GM12878 (cell line): Measurements from ENCODE around the gene CTSO. TPM values are rescaled to one million over a fixed set of nuclear protein-coding genes. Genes with fewer than 3 reads are reported as not detected.

Experiments
- ATAC-seq: fragments of 200-7000 bp; cut with Tn5 transposase; 3 replicates; pipeline ENCODE4 v1.9.1; 2020; ENCODE audit warnings: mild to moderate bottlenecking, moderate library complexity
- BruUV-seq: library from RNA; stranded (reverse); fragments of 400-500 nt; replicated peaks from 2 replicates; lab custom pipeline; 2021; lab: Mats Ljungman, UMichigan
- CTCF ChIA-PET: fragments of 300-600 bp; sonication (Branson Sonifier 250); formaldehyde crosslinking; extraction: SDS; loops from one replicate; lab custom pipeline; 2021; ENCODE audit warnings: inconsistent platforms; lab: Yijun Ruan, JAX
- POLR2A ChIA-PET: fragments of 350-600 bp; formaldehyde crosslinking; extraction: SDS; loops from one replicate; lab custom pipeline; 2021; ENCODE audit warnings: inconsistent platforms; lab: Charles Lee
- RAD21 ChIA-PET: fragments of 300-600 bp; sonication (Branson Sonifier 250); formaldehyde crosslinking; loops from one replicate; lab custom pipeline; 2023; ENCODE audit warnings: antibody characterized with exemption; ENCODE audit not compliant: unreplicated experiment; lab: Charles Lee
- SMC1A ChIA-PET: fragments of 300-600 bp; sonication (Branson Sonifier 250); formaldehyde crosslinking; loops from one replicate; lab custom pipeline; 2023; ENCODE audit not compliant: unreplicated experiment, uncharacterized antibody; lab: Charles Lee
- DNase-seq: peaks from one replicate; pipeline ENCODE4 v3.0.0-alpha.2; 2011; ENCODE audit warnings: low read depth, low spot score
- FAIRE-seq: peaks from 3 replicates; lab custom pipeline; 2011; peaks lifted over from hg19 to GRCh38; lab: Jason Lieb, UNC
- H2AFZ ChIP-seq: 2 replicates; pipeline ENCODE4 v1.6.0; 2011; ENCODE audit warnings: low read depth, low read length, control low read depth; ENCODE audit not compliant: control insufficient read depth
- H3K27ac ChIP-seq: 2 replicates; pipeline ENCODE4 v1.5.1; 2011; ENCODE audit warnings: control low read depth; ENCODE audit not compliant: control insufficient read depth, insufficient read depth
- H3K27me3 ChIP-seq, 2 experiments: replicated peaks in 1 of 2; 2 replicates each; pipeline versions ENCODE4 v1.6.0 to v1.6.1; 2011; ENCODE audit warnings: low read length in 1 of 2; ENCODE audit not compliant: control insufficient read depth in 2 of 2, insufficient read depth in 2 of 2
- H3K36me3 ChIP-seq, 2 experiments: 2 replicates each; pipeline ENCODE4 v1.5.1; 2011; ENCODE audit warnings: low read length in 1 of 2; ENCODE audit not compliant: control insufficient read depth in 2 of 2, insufficient read depth in 2 of 2
- H3K4me1 ChIP-seq: 2 replicates; pipeline ENCODE4 v1.6.1; 2011; ENCODE audit warnings: mild to moderate bottlenecking, low read length, moderate library complexity, mixed read lengths; ENCODE audit not compliant: control insufficient read depth, insufficient read depth
- H3K4me2 ChIP-seq: 2 replicates; pipeline ENCODE4 v1.6.0; 2011; ENCODE audit warnings: control low read depth; ENCODE audit not compliant: control insufficient read depth, insufficient read depth
- H3K4me3 ChIP-seq: fragments of 200-600 bp; sonication (generic); 2 replicates; pipeline ENCODE4 v1.5.1; 2016
- H3K79me2 ChIP-seq: 2 replicates; pipeline ENCODE4 v1.6.0; 2011; ENCODE audit warnings: low read length; ENCODE audit not compliant: control insufficient read depth, insufficient read depth
- H3K9ac ChIP-seq: 2 replicates; pipeline ENCODE4 v1.8.0; 2011; ENCODE audit warnings: low read length, control low read depth, mixed read lengths; ENCODE audit not compliant: control insufficient read depth, insufficient read depth
- H3K9me3 ChIP-seq: replicated peaks from 3 replicates; pipeline ENCODE4 v1.5.1; 2011; ENCODE audit warnings: mild to moderate bottlenecking, low read length; ENCODE audit not compliant: control insufficient read depth, insufficient read depth
- H4K20me1 ChIP-seq: 2 replicates; pipeline ENCODE4 v1.6.0; 2011; ENCODE audit not compliant: control insufficient read depth, insufficient read depth
- CBX3 ChIP-seq: fragments of 200-600 bp; sonication (generic); IDR thresholded peaks from 2 replicates; pipeline ENCODE4 v1.6.1; 2016; ENCODE audit warnings: low read depth, borderline replicate concordance
- CBX5 ChIP-seq: sonication (generic); IDR thresholded peaks from 2 replicates; pipeline ENCODE4 v1.6.1; 2016; ENCODE audit warnings: low read depth, moderate library complexity, mild to moderate bottlenecking, inconsistent platforms
- CUX1 ChIP-seq: IDR thresholded peaks from 2 replicates; pipeline ENCODE4 v1.6.1; 2012; ENCODE audit warnings: improper control_type of control experiment, low read depth, low read length; ENCODE audit not compliant: insufficient replicate concordance
- IRF5 ChIP-seq: fragments of 450-650 bp; IDR thresholded peaks from 2 replicates; pipeline ENCODE4 v1.6.1; 2017; ENCODE audit warnings: borderline replicate concordance
- KAT2A ChIP-seq: conservative IDR thresholded peaks from 2 replicates; pipeline ENCODE4 v1.6.1; 2011; ENCODE audit warnings: low read depth, low read length; ENCODE audit not compliant: control insufficient read depth
- NFIC ChIP-seq: IDR thresholded peaks from 2 replicates; pipeline ENCODE4 v1.6.1; 2012; ENCODE audit warnings: low read depth, mild to moderate bottlenecking, inconsistent platforms, low read length, moderate library complexity
- NR2F1 ChIP-seq: fragments of 450-650 bp; conservative IDR thresholded peaks from 2 replicates; pipeline ENCODE4 v1.6.1; 2017; ENCODE audit warnings: mild to moderate bottlenecking
- NRF1 ChIP-seq: conservative IDR thresholded peaks from 2 replicates; pipeline ENCODE4 v1.6.1; 2011; ENCODE audit warnings: mild to moderate bottlenecking, low read depth, low read length, improper control_type of control experiment
- PML ChIP-seq: IDR thresholded peaks from 2 replicates; pipeline ENCODE4 v1.6.1; 2012; ENCODE audit warnings: low read length, inconsistent platforms
- RCOR1 ChIP-seq: conservative IDR thresholded peaks from 2 replicates; pipeline ENCODE4 v1.6.1; 2012; ENCODE audit warnings: low read depth, low read length, improper control_type of control experiment
- RELB ChIP-seq: fragments of 450-650 bp; IDR thresholded peaks from 2 replicates; pipeline ENCODE4 v1.6.1; 2017; ENCODE audit warnings: low read depth, mild to moderate bottlenecking, moderate library complexity
- SUZ12 ChIP-seq: fragments of 200-600 bp; sonication (generic); IDR thresholded peaks from one replicate; pipeline ENCODE4 v1.6.1; 2018; ENCODE audit warnings: antibody characterized with exemption, mild to moderate bottlenecking; ENCODE audit not compliant: unreplicated experiment
- YBX1 ChIP-seq: fragments of 450-650 bp; IDR thresholded peaks from 2 replicates; pipeline ENCODE4 v1.6.1; 2016; ENCODE audit warnings: antibody characterized with exemption
- WGBS: methylation state at CpG from one replicate; pipeline ENCODE4 v1.1.6; 2016; ENCODE audit warnings: low lambda C conversion rate; ENCODE audit not compliant: insufficient replicate concordance, insufficient coverage; ENCODE audit errors: missing lambda C conversion rate; 5-methylcytosine and 5-hydroxymethylcytosine counted together
- in situ Hi-C: fragments of 300-500 bp; cut with MboI; formaldehyde crosslinking; loops from 9 replicates; pipeline ENCODE4 v1.14.3; 2018; ENCODE audit warnings: mixed read lengths
- intact Hi-C: fragments of 100-400 bp; cut with micrococcal nuclease; formaldehyde crosslinking; loops from one replicate; pipeline ENCODE4 v1.14.2; 2022; ENCODE audit not compliant: unreplicated experiment
- polyA plus RNA-seq, 11 experiments: library from polyadenylated mRNA; depleted of rRNA in 4 of 11; unstranded in 6 of 11; stranded (reverse) in 5 of 11; fragments of >200 nt; fragmentation: Nextera tagmentation in 4 of 11; fragmentation: Illumina TruSeq in 1 of 11; extraction: Ambion mirVana in 4 of 11; extraction: Trizol in 1 of 11; gene quantifications; 1 replicate in 1 of 11; 2 replicates in 10 of 11; pipeline versions ENCODE4 v1.2.1 to v1.2.3, GENCODE V29; 2011 to 2016; ENCODE audit warnings: inconsistent platforms in 2 of 11, missing spikeins in 2 of 11, low read depth in 1 of 11
- total RNA-seq, 4 experiments: library from RNA; depleted of rRNA in 3 of 4; stranded (reverse); fragments of >200 nt in 3 of 4; fragmentation: Illumina TruSeq in 1 of 4; extraction: Trizol in 1 of 4; gene quantifications; 2 replicates each; pipeline versions ENCODE4 v1.2.1 to v1.2.3, GENCODE V29; 2013 to 2021

CTSO gene
- total and polyA plus RNA-seq, 10 of the 15 experiments (the other 5 are each of a cell fraction or from before 2014, with no cell fraction given) = 3.9 to 9.7 (median 7.0) TPM

GRCh38 chr4:155943605-155944291 lies 9.9 kb downstream of the CTSO start:
- Histone ChIP-seq H3K79me2 (no peaks in the 10 kb centered on the region), H3K4me2 (no peak overlapping the region), H3K4me1 (no peaks in the 10 kb centered on the region), H3K4me3 (no peak overlapping the region), H3K36me3 (no peaks in the 10 kb centered on the region), H3K27ac (no peak overlapping the region), H2AFZ (no peak overlapping the region), H4K20me1 (no peaks in the 10 kb centered on the region), H3K27me3 (no peaks in the 10 kb centered on the region), H3K9me3 (no peaks in the 10 kb centered on the region), H3K9ac (no peak overlapping the region)
- BruUV-seq = no TSS peak
- in situ Hi-C loops = no loop called here
- intact Hi-C loops = no loop called here
- ChIA-PET POLR2A (no interaction called here), SMC1A (interaction anchor here (1.0 to 2.2 kb wide), 5 partner anchors 9 to 501 kb away, joined by 3 to 11 read pairs (median 3); partner anchors contain the start of gene CTSO)
- ATAC-seq (no peak), FAIRE-seq (no peak)
- 63% methylated on average over 3 of the region's 3 CpGs for WGBS
- no peak for TF ChIP-seq RCOR1
- no peak for TF ChIP-seq NRF1
- TF ChIP-seq CBX3 = no peak
- no peak for TF ChIP-seq NFIC
- TF ChIP-seq KAT2A = no peak
- no peak for TF ChIP-seq PML
- TF ChIP-seq NR2F1 = no peak
- no peak for TF ChIP-seq SUZ12
- no peak for TF ChIP-seq RELB
- no peak for TF ChIP-seq CUX1
- no peak for TF ChIP-seq CBX5
- no peak for TF ChIP-seq IRF5
- no peak for TF ChIP-seq YBX1
- TF ChIP-seq, all 136 proteins: peak for 0
- DNase-seq = no peak
- RAD21 ChIA-PET = interaction anchor here (0.8 to 0.9 kb wide), 2 partner anchors 10 to 500 kb away, joined by 3 read pairs; partner anchors contain the start of gene CTSO
- CTCF ChIA-PET = interaction anchor here (1.0 to 2.5 kb wide), 2 partner anchors 9 to 112 kb away, joined by 5 to 15 read pairs; partner anchors contain the start of gene CTSO
